ENCODE measurements around the gene CSGALNACT2.
"Not testable (repeated sequence)": the region's sequence is repeated elsewhere in the genome, so short reads cannot be mapped to it uniquely, and the experiment has no call there.

CSGALNACT2 gene

DNA sequence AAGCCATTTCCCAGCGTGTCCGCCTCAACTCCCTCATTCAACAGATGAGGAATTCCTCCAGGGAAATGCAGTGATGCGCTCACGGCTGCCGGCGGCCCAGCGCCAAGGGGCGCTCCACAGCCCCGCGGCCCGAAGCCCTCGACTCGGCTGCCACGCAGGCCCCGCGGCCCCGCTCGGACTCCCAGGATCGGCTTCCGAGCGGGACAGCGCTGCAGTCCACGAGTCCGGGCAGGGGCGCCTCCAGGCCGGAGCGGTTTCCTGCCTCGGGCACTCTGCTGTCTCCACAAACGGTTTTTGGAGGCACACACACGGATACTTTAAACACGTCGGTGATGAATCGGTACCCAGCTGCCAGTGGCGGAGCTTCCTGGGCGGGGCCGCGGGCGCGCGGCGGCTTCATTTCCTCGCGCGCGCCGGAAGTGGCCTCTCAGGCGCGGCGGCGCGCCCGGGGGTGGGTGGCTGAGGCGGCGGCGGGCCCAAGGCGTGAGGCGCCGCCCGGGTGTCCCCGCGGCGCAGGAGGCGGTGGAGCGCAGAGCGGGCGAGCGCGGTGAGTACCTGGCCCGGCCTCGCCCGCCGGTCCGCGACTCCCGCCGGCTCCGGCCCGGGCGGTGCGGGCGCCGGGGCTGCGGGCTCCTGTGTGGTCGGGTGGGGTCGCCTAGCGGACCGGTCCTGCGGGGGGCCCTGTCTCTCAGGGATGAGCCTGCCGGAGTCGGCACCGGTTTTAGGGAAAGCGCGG is at the start of gene CSGALNACT2:
Gene CSGALNACT2 (plus strand): TSS at position 425 of the 736 bp plus-strand sequence. CDS start 16,705 bp downstream, outside the sequence.
- peak; percentile 77 for DNase-seq (ENCODE audit: low spot score)

- DNase-seq (ENCODE audit: low spot score), result no peak
Observed at GRCh38 chr10:43089519-43089918, 48.7 kb upstream of the CSGALNACT2 start.

DNA sequence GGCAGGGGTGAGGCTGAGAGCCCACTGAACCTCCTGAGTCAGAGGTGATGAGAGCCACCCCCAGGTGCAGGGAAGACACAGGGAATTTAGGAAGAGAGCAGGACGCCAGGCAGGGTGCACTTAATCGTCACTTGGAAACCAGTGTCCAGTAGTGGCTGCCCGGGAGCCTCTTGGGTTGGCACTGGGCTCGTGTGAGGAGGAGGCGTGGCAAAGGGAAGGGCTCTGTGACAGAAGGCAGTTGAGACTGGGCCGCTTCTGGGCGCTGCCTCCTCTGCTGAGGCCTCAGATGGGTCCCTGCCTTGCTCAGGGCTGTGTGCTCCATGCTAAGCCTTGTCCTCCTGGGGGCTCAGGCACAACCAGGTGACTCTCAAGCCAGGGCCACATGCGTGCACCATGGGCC is 48.1 kb upstream of the CSGALNACT2 start:
- DNase-seq (ENCODE audit: low spot score), result no peak

DNA sequence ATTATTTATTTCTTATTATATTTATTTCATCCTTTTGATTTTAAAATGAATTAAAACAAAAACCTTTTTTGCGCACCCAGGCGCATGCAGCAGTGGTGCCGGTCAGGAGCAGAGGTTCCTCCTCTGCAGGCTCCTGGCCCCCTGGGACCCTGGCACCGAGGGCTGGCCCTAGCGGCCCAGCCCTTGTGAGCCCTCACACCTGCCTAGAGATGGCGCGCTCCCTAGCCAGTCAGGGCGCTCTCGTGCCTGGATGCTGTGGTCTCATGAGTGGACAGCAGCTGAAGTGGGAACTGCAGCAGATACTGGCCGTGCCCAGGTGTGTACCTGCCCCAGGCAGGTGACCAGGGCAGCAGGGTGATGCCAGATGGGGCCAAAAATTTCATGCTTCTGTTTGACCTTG is 47.6 kb upstream of the CSGALNACT2 start:
- no peak for DNase-seq (ENCODE audit: low spot score)

GRCh38 chr10:43091846-43092245 is 46.4 kb upstream of the CSGALNACT2 start:
- DNase-seq (ENCODE audit: low spot score), result no peak

DNA sequence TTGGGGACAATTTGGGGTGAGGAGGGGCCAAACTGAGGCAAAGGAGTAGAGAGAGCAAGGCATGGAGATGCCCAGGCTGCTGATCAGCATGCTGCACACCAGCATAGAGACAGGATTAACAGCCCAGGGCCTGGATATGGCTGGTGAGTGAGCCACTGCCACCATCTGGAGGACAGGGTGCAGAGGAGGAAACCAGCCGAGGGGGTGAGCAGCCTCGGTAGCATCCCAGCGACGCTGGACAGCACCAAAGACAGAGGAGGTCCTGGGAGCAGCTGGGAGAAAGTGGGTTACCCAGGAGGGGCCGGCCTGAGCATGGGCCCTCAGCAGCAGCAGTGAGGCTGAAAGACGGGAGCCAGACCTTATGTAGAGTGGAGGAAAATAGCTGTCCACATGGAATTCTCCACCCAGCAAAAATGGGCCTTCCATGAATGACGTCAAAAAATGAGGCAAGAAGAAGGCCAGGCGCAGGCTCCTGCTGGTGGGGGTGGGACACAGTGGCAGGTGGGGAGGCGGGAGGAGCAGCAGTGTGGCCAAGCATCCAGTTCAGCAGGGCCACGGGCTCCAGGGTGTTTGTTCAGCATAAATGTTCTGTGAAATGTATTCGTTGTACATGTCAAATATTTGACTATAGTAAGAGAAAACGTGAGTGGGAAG is 44.7 kb upstream of the CSGALNACT2 start:
- no peak for DNase-seq (ENCODE audit: low spot score)

DNA sequence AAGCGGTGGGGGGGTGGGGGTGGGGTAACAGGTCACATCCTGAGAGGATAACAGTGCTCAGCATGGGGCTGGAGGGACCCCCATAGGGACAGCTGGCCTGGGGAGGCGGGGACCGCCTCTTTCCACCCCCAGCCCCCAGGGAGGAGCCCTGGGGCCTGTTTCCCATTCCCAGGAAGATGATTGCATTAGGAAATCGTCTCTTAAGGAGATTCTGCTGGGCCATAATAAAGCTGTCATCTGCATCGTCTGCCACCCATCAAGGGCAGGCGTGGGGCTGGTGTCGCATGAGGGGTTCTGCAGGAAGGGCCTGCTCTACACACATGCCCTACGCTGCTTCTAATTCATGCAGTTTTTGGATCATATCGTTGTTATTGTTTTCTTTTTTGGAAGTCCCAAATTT is 44.2 kb upstream of the CSGALNACT2 start:
- DNase-seq (ENCODE audit: low spot score), result no peak

- DNase-seq (ENCODE audit: low spot score), result not testable (repeated sequence)
Observed at GRCh38 chr10:43099339-43099738, 38.9 kb upstream of the CSGALNACT2 start.

DNA sequence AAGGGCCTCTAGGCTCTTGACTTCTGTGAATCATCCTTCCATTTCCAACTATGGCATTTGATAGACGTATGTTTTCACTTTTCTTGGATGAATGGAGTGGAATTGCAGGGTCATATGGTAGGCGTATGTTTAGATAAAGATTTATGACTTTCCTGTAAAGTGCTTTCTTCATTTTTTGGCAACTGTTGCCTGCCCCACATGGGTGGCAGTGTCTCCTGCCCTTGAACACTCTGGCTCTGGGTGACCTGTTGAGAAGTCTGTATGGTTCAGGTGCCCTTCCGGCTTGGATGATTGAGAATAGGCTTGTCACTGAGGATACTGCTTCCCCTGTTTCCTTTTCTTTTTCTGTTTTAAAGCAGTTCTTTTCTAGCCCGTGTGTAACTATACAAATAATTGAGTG is 38.3 kb upstream of the CSGALNACT2 start:
- no peak for DNase-seq (ENCODE audit: low spot score)

GRCh38 chr10:43100366-43100765 is 37.9 kb upstream of the CSGALNACT2 start:
- no peak for DNase-seq (ENCODE audit: low spot score)

GRCh38 chr10:43102063-43102828 is 36.0 kb upstream of the CSGALNACT2 start:
- no peak for DNase-seq (ENCODE audit: low spot score)

DNA sequence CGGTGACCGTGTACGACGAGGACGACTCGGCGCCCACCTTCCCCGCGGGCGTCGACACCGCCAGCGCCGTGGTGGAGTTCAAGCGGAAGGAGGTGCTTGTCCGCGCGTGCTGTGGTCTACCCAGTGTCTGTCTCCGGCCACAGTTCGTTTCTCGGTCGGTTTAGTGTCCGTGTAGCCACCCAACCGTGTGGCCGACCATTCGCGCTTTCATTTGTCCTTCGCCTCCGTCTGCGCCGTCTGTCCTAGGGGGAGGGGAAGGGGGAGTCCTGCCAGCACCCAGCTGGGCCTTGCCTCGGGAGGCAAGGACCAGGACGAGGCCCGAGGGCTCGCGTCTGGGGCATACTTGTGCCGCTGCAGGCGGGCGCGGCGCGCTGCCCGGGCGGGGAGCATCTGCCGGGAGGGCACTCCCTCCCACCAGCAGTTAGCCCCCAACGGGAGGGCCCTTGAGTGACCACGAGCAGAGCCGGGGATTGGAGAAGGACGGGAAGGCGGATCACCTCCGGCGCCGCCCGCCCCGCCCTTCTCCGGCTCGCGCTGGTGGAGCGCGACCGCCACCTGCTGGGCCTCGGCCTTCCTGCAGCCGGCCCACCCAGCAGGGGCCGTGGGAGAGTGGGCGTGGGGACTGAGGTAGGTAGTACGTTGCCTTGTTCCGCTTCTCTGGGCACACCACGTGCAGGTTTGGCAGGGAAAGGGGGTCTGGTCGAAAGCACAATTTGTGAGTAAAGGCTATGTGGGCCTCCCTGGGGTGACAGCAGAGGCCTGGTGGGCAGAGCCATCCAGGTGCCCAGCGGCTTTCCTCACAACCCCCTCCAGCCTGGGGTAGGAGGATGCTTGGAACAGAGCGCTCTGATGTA is 32.9 kb upstream of the CSGALNACT2 start:
- peak; percentile 58 for DNase-seq (ENCODE audit: low spot score)

DNA sequence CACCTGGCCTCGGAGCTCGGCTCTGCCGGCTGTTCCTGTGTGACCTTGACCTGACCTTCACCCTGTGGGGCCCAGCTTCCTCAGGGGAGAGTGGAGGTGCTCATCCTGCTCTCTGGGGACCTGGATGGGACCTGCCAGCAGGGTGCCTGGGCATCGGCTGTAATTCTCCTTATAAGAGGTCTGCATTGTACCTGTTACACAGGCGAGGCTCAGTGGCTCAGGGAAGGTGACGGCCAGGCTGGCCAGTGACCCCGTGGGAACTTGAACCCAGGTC is 32.4 kb upstream of the CSGALNACT2 start:
- DNase-seq (ENCODE audit: low spot score), result no peak

GRCh38 chr10:43106256-43107091 is 31.8 kb upstream of the CSGALNACT2 start:
- no peak for DNase-seq (ENCODE audit: low spot score)

DNA sequence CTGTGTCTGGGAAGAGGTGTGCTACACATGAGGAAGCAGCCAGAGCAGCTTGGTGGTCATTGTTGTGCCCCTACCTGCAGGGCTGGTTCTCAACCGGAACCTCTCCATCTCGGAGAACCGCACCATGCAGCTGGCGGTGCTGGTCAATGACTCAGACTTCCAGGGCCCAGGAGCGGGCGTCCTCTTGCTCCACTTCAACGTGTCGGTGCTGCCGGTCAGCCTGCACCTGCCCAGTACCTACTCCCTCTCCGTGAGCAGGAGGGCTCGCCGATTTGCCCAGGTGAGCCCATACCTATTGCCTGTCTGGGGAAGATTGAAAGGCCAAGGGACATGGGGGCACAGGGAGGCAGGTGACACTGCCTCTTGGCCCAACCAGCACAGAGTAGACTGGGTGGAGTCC is 29.3 kb upstream of the CSGALNACT2 start:
- DNase-seq (ENCODE audit: low spot score), result no peak

DNA sequence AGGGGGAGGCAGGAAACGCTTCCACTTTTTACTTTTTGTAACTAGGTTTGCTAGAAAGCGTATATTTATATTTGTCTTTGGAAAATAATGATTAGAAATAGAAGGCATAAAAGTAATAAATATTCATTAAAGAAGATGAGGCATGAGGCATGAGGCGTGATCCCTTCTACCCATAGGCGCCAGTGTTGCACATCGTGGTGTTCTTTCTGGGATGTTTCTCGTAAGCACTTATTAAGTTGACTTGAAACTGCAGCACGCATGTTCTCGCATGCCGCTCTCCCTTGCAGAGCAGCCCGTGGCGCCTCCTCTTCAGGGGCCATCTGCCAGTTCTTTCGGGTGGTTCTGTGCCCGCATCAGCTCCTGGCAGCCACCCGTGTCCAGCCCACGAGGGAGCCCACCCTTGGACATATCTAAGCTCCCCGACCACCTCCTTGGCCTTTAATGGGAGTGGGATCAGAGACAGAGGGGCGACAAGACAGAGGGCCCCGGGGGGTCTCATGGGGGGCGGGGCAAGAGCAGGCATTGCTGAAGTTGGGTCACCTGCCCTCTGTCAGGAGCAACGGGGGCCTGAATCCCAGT is 28.5 kb upstream of the CSGALNACT2 start:
- no peak for DNase-seq (ENCODE audit: low spot score)

DNA sequence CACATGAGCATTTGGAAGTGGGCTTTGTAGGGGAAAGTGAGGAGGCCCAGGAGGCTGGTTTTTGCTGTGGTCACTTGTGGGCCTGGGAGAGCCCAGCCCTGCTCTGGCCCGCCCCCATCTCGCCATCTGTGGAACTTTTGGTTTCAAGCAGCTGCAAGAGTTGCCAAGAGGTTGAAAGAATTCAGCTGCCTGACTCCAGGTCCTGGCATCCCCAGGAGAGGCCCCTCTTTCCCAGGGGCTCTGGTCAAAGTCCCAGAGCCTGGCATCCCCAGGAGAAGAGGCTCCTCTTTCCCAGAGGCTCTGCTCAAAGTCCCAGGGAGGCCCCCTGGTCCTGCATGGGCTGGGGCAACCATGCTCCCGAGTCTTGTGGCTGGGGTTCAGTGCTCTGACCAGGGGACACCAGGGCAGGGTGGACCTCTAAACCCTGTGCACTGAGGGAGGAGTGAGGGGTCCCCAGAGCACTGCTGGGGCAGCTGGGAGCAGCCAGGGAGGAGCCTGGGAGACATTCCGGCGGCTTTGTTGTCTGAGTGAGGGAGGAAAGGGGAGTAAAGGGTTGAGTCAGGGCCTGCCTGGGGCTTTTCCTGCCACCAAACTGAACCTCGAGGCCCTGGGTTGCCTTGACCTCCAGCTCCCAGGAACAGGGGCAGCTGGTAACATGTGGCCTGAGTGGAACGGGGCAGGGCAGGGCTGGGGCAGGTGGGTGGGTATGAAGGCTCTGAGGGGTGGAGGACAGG is 27.7 kb upstream of the CSGALNACT2 start:
- no peak for DNase-seq (ENCODE audit: low spot score)

DNA sequence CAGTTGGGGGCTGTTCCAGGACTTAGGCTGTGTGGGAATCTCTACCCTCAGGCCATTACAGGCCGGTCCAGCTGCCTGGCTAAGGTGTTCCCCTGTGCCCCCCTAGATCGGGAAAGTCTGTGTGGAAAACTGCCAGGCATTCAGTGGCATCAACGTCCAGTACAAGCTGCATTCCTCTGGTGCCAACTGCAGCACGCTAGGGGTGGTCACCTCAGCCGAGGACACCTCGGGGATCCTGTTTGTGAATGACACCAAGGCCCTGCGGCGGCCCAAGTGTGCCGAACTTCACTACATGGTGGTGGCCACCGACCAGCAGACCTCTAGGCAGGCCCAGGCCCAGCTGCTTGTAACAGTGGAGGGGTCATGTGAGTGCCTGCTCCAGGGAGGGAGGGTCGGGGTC is 27.1 kb upstream of the CSGALNACT2 start:
- DNase-seq (ENCODE audit: low spot score), result no peak

- no peak for DNase-seq (ENCODE audit: low spot score)
Observed at GRCh38 chr10:43111921-43112607, 26.2 kb upstream of the CSGALNACT2 start.

DNA sequence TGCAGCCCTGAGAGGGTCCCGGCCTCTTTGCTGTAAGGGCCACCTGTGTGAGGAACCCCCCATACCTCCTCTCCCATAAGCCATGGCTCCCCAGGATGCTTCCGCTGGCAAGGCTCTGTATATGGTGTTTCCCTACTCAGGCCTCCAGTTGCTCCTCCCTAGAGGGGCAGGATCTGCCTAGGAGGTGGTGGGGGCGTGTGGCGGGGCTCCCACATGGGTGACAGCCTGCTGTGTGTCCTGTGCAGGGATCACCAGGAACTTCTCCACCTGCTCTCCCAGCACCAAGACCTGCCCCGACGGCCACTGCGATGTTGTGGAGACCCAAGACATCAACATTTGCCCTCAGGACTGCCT is 25.7 kb upstream of the CSGALNACT2 start:
- DNase-seq (ENCODE audit: low spot score), result no peak
